ENCODE data around the gene CLTB.

DNA sequence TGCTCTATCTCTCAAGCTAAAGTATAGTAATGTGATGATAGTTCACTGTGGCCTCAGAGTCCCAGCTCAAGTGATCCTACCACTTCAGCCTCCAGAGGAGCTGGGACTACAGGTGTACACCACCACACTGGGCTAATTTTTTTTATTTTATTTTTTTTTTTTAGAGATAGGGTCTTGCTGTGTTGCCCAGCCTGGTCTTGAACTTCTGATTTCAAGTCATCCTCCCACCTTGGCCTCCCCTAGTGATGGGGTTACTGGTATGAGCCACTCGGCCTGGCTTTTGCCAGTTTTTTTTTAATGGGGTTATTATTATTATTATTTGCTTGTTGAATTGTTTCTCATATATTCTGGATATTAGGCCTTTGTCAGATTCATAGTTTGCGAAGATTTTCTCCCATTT lies 45.0 kb upstream of the CLTB start:
- TF ChIP-seq, protein P1, sequence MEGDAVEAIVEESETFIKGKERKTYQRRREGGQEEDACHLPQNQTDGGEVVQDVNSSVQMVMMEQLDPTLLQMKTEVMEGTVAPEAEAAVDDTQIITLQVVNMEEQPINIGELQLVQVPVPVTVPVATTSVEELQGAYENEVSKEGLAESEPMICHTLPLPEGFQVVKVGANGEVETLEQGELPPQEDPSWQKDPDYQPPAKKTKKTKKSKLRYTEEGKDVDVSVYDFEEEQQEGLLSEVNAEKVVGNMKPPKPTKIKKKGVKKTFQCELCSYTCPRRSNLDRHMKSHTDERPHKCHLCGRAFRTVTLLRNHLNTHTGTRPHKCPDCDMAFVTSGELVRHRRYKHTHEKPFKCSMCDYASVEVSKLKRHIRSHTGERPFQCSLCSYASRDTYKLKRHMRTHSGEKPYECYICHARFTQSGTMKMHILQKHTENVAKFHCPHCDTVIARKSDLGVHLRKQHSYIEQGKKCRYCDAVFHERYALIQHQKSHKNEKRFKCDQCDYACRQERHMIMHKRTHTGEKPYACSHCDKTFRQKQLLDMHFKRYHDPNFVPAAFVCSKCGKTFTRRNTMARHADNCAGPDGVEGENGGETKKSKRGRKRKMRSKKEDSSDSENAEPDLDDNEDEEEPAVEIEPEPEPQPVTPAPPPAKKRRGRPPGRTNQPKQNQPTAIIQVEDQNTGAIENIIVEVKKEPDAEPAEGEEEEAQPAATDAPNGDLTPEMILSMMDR (IDR thresholded peaks at IDR 0.05), result no peak
- TF ChIP-seq POLR2AphosphoS5 (IDR thresholded peaks at IDR 0.05) (no peak), POLR2A (IDR thresholded peaks at IDR 0.05) (no peak), EP300 (IDR thresholded peaks at IDR 0.05; ENCODE audit: low read depth) (no peak)
